ENCODE measurements around the gene CXCL13.
"Not testable (repeated sequence)": the region's sequence is repeated elsewhere in the genome, so short reads cannot be mapped to it uniquely, and the experiment has no call there.

CXCL13 gene, protein sequence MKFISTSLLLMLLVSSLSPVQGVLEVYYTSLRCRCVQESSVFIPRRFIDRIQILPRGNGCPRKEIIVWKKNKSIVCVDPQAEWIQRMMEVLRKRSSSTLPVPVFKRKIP

DNA sequence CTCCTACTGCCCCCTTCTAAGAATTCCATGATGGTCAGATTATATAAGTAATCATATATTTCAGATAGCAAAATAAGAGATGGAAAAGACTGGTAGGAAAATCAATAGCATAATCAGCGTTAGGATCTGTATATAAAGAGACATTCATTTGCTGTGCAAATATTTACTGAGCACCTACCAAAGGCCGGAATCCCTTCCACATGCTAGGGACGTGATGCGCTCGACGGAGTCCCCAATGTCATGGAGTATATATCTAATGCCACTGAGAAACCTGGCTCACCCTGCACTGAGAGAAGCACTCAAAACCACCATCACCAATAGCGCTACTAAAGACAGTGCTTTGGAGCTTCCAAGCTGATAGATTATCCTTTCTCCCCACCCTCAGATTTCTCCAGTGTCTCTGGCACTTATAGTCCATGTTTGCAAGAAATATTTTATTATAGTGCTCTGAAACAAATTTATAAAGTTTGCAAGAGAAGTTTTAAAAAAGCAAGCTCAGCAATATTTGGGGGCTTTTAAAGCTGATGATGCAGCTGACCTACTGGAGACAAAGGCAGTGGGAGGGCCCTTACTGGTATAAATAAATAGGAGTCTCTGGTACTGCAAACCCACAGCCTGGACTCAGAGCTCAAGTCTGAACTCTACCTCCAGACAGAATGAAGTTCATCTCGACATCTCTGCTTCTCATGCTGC is at the start of gene CXCL13:
CXCL13 (plus strand) TSS at position 611 of the 693 bp plus-strand sequence; CDS start at position 657, 46 bp downstream.
- no peak for DNase-seq

DNA sequence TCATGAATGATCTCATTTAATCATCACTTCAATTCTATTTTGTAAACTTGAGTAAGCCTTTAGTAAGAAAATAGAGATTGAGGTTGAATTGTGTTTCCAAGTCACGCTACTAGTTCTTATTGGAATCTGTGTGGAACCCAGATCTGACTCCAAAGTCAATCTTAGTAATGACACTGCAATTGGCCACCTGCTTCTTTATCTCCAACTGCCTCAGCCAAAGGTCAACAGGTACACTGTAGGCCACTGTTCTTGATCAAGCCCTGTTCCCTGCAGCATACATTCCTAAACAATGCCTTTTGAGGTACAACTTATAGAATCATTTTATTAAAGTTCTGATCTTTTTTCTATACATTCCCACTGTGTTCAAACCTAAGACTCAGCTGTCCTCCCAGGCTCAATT is 45.5 kb upstream of the CXCL13 start:
- DNase-seq: no peak

DNA sequence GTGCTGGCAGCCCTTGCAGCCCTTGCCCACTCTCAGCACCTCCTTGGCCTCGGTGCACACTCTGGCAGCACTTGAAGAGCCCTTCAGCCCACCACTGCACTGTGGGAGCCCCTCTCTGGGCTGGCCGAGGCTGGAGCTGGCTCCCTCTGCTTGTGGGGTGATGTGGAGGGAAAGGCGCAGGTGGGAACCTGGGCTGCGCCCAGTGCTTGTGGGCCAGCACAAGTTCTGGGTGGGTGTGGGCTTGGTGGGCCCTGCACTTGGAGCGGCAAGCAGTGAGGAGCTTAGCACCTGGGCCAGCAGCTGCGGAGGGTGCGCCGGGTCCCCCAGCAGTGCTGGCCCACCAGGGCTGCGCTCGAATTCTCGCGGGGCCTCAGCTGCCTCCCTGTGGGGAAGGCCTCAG is 43.9 kb upstream of the CXCL13 start:
- not testable (repeated sequence) for DNase-seq

DNA sequence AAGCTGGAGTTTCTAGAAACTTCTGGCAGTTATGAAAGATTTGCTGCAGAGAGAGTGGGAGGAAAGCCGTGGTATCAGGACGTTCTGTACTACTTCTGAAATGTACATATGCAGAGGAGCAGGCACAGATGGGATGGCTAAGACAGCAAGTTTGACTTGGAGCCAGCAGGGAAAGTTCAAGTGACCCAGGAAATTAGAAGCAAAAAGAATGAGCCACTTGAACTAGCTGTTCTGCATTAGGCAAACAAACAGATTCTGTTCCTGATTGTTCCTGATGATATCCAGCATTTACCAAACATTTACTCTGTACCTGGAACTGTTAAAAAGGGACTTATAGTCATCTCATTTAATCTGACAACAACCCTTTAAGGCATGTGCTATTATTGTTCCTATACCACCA is 41.4 kb upstream of the CXCL13 start:
- DNase-seq: no peak

DNA sequence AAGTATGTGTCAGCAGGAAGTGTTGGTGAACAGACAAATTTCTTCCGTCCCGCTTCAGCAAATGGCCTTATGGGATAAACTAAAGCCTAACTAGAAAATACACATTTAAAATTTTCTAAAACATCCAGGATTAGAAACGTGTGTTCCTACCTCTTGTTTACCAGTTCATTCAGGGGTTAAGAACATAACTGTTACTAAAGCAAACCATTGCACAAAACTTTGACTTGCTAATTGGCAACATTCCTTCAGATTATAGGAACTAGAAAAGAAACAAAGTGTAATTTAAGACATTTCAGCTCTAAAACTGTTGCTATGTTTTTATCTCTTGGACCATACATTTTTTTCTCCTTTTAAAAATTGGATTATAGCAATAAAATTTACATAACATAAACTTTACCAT is 39.5 kb upstream of the CXCL13 start:
- no peak for DNase-seq

DNA sequence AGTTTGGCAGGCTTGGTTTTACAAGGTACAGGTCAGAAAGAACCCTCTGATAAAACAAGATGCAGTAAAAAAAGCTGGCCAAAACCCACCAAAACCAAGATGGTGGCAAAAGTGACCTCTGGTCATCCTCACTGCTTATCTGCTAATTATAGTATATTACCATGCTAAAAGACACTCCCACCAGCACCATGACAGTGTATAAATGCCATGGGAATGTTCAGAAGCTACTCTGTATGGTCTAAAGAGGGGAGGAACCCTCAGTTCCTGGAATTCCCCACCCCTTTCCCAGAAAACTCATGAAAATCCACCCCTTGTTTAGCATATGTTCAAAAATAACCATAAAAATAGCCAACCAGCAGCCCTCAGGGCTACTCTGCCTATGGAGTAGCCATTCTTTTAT is 38.1 kb upstream of the CXCL13 start:
- DNase-seq: no peak

DNA sequence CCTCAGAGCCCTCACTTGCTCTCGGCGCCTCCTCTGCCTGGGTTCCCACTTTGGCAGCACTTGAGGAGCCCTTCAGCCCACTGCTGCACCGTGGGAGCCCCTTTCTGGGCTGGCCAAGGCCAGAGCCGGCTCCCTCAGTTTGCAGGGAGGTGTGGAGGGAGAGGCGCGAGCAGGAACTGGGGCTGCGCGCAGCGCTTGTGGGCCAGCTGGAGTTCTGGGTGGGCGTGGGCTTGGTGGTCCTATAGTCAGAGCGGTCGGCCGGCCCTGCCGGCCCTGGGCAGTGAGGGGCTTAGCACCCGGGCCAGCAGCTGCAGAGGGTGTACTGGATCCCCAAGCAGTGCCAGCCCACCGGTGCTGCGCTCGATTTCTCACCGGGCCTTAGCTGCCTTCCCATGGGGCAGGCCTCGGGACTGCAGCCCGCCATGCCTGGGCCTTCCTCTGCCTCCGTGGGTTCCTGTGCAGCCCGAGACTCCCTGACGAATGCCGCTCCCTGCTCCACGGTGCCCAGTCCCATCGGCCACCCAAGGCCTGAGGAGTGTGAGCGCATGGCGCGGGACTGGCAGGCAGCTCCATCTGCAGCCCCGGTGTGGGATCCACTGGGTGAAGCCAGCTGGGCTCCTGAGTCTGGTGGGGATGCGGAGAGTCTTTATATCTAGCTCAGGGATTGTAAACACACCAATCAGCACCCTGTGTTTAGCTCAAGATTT is 35.0 kb upstream of the CXCL13 start:
- DNase-seq: not testable (repeated sequence)

DNA sequence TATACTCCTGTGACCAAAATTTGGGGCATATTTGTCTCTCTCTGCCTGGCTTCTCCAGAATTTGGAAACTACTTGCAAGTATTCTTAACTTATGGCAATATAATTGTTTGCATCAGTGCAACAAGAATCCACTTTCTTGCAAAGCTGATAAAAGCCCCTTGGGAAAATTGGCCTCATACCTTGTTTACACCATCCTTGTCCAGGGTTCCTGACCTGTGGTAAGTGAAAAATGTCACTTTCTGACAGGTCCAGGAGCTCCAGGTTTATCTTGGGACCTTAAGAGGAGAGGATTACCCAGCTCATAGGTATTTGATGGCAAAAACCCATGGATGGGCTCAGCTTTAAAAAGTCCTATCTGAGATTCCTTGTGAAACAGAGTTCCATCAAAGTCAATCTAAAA is 29.3 kb upstream of the CXCL13 start:
- no peak for DNase-seq

DNA sequence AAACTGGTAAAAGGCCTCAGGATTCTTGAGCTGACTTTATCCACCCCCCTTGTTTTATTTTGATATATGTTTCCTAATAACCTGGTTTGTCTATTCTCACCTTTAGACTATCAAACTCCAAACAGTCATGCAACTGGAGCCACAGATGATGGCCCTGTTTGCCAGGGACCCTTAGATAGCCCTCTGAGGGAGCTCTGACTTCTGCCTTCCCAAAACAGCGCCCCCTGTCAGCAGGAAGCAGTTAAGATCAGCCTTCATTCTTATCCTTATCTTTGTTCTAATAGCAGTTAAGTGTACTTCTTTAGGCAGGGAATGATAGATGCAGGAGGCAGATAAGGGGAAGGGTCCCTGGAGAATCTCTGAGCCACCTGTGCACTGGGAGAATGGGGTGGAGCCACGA is 27.5 kb upstream of the CXCL13 start:
- no peak for DNase-seq

DNA sequence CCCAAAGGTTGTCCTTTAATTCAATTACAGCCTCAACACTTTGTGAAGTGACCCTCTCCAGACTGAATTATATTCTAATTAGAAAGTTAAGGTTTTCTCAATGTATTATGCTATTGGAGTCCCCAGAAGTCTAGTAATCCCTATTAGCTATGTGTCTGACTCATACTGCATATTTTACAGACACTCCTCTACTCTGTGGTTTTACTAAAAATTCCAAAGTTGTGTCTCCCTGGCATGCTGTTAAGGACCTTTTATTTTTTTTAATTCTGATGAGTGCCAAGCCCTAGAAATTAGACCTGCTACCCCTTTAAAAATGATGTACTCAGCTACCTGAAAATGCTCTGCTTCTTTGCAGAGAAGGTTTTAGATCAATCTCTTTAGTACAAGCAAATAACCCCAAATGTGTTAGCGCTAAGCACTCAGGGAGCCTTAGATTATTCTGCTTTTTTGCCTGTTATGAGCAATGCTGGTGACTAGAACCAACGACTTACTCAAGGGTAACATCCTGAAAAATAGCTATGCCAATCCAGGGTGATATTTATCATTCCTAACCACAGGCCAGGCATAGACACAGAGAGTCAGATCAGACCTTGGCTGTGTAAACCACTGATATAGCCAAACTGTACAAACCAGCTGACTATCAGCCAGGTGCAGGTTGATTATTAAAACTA is 26.1 kb upstream of the CXCL13 start:
- peak; percentile 72 for DNase-seq

DNA sequence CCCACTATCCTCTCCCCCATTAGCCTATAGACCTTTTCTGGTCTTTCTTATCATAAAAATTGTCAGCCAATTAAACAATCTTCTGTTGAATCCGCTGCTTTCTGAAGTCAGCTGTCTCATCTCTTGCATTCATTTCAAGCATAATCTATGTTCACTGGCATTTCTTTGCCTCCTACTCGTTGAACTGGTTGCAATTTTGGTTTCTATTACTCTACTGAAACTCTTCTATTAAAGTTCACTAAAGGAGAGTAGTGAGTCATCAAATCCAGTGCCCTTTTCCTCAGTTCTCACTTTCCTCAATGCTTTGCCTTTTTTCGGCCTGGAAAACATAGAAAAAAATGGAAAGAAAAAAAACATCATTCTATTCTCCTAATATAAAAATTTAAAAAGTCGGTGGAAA is 23.9 kb upstream of the CXCL13 start:
- no peak for DNase-seq

DNA sequence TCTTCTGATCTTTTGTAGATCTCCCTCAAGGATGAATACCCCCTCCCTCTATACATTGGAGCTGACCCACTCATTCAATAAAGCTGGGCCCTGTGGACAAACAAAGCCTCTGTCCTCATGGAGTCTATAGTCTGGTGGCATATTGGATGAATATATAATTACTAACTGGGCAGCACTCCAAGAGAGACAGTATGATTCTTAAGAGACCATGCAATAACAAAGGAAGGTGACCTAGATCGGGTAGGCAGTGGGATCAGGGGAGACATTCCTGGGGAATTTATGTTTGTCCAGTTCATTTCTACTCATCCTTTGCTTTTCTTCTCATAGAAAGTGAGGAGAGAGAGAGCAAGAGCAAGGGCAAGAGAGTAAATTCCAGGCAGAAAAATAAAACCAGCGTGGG is 23.5 kb upstream of the CXCL13 start:
- no peak for DNase-seq

DNA sequence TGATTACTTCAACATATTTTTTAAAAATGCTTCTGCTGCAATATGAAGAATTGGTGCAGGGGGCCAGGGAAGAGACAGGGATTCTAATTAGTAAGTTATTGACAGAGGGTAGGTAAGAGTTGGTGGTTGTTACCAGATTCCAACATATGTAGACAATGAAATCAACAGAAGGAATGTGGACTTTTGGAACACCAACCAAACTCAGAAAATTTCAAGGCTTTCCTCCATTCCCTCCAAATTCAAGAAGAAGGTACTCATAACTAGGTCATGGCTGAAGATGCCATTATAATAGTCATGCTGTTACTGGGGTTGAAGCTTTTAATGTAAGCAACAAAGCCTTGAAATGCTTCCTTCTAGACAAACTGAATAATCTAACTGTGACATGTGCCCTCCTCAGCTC is 22.9 kb upstream of the CXCL13 start:
- no peak for DNase-seq

DNA sequence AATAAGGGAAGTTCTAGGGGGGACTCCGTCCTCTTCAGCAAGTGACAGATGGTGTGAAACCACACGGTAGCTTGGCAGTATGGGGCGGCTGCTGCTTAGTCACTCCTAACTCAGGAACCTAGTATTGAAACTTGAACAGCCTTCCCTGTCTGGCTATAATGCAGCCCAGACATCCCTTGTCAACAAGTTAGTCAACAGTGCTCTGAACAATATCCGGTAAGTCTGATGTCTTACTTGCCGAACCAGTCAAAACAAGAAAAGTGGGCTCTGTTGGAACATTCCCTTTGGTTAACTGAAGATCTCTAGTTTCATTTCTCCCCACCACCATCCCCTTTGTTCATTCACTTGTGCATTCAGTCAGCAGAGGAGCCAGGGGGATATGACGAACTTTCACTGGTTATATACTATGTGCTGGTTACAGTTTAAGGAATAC is 18.7 kb upstream of the CXCL13 start:
- DNase-seq: no peak

DNA sequence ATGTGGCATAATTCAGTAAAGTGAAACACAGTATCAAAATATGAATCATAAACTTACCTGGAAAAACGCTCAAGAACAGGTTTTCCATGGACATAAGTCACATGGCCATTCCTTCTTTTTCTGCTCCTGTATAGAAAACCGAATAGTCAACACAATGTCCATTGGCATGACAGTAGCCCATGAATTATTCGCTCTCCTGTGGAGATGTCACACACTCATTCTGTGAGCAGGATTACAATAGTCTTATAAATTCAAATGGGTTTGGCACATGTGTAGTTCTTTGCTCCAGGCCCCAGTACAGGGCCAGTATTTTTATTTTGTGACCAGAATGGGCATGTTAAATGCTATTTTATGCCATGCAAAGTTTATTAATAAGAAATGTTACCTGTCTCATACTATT is 15.1 kb upstream of the CXCL13 start:
- DNase-seq: no peak

DNA sequence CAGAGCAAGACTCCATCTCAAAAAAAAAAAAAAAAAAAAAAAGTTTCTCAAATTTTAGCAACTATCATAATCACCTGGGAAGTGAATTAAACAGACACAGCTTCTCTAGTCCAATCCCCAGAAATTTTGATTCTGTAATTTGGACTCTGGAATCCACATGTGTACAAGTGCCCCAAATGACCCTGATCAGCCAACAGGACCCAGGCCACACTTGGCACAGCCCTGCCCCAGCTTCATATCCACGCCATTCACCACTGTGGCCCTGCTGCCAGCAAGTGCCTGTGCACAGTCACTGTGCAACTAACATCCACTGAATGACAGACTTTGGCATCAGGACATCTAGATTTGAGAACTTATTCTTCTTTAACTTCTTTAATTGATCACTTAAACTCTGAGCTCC is 14.1 kb upstream of the CXCL13 start:
- DNase-seq: no peak

DNA sequence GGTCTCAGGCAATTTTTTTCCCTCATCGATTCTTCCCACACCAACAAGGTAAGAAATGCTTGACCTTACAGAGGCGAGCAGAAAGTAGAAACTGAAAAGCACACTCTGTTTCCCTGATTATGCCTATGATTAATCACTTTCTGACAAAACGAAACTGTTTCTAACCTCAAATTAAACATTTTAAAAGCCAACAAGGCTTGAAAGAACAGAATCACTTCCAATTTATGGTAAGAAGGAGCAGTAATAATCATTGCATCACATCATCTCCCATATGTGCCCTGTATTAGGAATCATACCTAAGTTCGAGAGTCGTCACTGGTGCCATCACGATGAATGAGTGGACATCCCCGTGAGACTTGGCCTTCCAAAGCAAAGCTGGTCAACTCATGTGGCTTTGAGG is 12.5 kb upstream of the CXCL13 start:
- no peak for DNase-seq

DNA sequence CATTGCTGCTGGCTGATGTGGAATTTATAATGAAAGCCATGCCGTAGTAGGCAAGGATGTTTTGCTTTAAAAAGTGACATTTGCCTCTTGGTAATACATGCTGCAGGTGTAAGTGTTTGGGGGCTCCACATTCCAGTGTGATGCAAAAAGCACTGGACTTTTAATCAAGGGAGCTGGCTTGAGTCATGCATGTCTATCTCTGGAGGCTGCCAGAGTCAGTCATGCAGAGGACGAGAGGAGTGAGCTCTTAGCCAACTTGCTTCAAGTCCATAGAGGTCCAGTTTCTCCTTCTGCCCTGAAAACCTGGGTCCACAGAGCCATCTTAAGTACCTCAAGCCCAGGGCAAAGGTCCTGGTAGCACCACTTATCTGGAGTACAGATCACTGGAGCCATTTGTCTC is 11.6 kb upstream of the CXCL13 start:
- no peak for DNase-seq

DNA sequence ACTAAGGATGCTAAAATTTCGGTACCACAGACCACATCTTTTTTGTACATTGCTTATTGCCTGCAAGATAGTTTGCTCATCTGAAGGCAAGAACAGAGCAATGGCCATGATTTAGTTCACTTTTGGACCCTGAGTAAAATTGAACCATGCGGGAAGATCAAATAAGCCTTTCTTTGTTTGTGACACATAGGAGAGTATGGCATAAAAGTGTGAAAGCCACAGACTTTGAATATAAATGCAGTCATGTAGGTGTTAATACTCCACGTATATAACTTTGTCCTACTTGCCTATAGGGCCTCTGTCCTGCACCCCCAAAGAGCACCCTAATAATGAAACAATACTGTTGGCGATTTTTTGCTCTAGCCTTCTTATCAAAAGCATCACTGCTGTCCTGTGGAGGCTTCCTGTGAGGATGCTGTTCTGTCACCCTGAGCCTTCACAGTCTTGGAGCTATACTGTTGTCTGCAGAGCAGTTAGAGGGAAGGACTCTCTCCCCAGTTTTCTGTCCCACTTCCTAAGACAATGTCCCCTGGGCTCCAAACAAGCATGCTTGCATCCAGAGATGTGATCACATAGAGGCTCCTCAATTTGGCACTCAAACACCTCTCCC is 10.2 kb upstream of the CXCL13 start:
- no peak for DNase-seq

DNA sequence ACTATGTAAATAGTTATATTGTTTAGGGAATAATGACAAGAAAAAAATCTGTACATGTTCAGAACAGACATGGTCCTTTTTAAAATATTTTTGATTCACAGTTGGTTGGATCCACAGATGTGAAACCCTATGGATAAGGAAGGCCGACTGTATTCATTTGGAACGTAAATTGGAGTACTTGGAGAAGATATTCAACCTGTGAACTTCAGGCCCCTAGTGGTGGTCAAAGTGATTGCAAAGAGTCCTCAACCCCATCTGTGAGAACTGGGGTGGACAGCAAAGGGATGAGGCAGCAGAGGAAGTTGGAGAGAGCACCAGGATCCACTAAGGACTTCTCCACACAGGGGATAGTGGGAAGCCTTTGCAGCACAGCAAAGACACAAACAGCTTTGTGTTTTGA is 6.2 kb upstream of the CXCL13 start:
- DNase-seq: peak; percentile 35

DNA sequence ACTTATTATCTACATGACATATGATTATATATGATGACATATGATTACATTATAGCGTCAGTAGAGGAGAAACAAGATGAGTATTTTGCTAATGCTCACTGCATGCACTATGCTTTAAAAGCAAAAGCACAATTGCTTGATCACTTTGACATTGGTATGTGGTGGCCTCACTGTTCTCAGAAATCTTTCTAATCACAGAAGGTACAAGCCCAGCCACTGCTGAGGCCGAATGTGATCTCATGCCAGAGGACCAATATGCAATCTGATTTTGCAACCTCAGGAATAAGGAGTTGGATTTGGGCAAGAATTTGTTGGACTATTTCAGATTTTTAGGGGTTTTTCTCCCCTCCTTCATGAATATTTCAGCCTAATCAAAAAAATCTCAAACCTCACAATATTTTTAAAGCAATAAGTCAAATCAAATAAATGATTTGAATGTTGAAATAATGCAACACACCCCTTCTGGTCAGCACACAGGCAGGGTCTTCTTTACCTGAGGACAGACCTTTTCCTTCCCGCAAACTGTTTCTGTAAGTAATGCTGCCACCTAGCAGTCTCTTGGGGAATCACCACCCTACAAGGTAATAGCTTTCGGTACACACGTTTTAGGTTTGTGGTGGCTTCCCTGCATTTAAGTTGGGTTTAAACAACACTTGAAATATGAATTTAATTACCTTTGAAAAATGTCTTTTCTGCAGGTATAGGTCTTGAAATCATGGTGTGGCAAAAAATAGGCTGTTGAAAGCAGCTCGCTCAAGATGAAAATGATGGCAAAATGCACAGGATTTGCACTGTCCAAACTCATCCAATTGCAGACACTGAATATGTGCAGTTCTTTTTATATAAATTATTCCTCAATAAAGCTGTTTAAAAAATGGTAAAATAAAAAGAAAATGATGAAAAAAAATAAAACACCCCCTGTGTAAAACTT is 4.8 kb upstream of the CXCL13 start:
- DNase-seq: peak; percentile 22

DNA sequence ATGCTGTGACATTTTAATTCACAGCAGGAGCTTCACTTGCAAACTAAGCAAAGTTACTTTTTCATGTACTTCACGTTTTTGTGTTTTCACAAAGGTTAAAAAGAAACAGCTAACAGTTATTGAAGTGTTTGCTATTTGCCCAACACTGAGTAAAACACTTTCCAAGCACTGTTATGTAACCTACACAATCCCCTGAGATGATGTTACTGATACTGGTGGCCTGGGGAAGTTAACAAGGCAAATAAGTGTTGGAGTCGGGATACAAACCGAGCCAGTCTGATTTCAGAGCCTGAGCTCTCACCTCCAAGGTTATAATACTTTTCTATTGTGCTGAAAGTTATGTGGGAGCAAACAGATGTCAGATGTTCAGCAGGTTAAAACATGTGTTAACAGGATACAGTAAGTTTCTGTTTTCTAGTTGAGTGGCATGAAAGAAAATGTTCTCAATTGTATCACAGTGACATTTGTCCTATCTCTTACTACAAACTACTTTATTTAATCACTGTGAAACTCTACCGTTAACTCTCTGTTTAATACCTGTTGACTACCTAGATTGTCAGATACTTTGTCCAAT is 3.9 kb upstream of the CXCL13 start:
- DNase-seq: no peak

Measured in hematopoietic multipotent progenitor cell treated with erythropoietin and hydrocortisone succinate and interleukin-3 and kit ligand, for 8 days (in vitro differentiated cells).